ENCODE results near the gene DENND6B.

The DENND6B gene

GRCh38 chr22:50313600-50313999 lies 13.2 kb downstream of the DENND6B start:
- TF ChIP-seq CTCF (IDR thresholded peaks at IDR 0.05; ENCODE audit: borderline replicate concordance, insufficient read depth, low read depth, low read length) = no peak

GRCh38 chr22:50313021-50313420 lies 13.8 kb downstream of the DENND6B start:
- TF ChIP-seq CTCF (IDR thresholded peaks at IDR 0.05; ENCODE audit: borderline replicate concordance, insufficient read depth, low read depth, low read length) = no peak
- H3K4me3 ChIP-seq (ENCODE audit: low read depth, low read length) = no peak overlapping the region

More at GRCh38 chr22:50313600-50313999, 13.2 kb downstream of the DENND6B start:
- peak overlapping the region; percentile 68 for H3K4me3 ChIP-seq (ENCODE audit: low read depth, low read length)

- no peak overlapping the region for H3K4me3 ChIP-seq (ENCODE audit: low read depth, low read length)
- no peak for TF ChIP-seq CTCF (IDR thresholded peaks at IDR 0.05; ENCODE audit: borderline replicate concordance, insufficient read depth, low read depth, low read length)
Measured at GRCh38 chr22:50312371-50312770, 14.4 kb downstream of the DENND6B start.

GRCh38 chr22:50311606-50312351 lies 15.0 kb downstream of the DENND6B start:
- H3K4me3 ChIP-seq (ENCODE audit: low read depth, low read length) = no peak overlapping the region
- no peak for TF ChIP-seq CTCF (IDR thresholded peaks at IDR 0.05; ENCODE audit: borderline replicate concordance, insufficient read depth, low read depth, low read length)

- H3K4me3 ChIP-seq (ENCODE audit: low read depth, low read length) = no peak overlapping the region
- no peak for TF ChIP-seq CTCF (IDR thresholded peaks at IDR 0.05; ENCODE audit: borderline replicate concordance, insufficient read depth, low read depth, low read length)
Measured at GRCh38 chr22:50310949-50311444, 15.8 kb downstream of the DENND6B start.

GRCh38 chr22:50310031-50310722 lies 16.6 kb downstream of the DENND6B start:
- no peak for TF ChIP-seq CTCF (IDR thresholded peaks at IDR 0.05; ENCODE audit: borderline replicate concordance, insufficient read depth, low read depth, low read length)
- no peak overlapping the region for H3K4me3 ChIP-seq (ENCODE audit: low read depth, low read length)
